SIG-M5 treated with dmso at 0.1 percent for 504 hours (cell line): ENCODE results near the gene CTNNA2.
"Not testable (repeated sequence)": the region's sequence is repeated elsewhere in the genome, so short reads cannot be mapped to it uniquely, and the experiment has no call there.

Experiments
- DNase-seq: peaks from one replicate; lab custom pipeline; 2025; ENCODE audit not compliant: unreplicated experiment; lab: John Stamatoyannopoulos, UW

CTNNA2 gene

GRCh38 chr2:80070587-80070986, 557.7 kb downstream of the CTNNA2 start:
- DNase-seq: no peak

DNA sequence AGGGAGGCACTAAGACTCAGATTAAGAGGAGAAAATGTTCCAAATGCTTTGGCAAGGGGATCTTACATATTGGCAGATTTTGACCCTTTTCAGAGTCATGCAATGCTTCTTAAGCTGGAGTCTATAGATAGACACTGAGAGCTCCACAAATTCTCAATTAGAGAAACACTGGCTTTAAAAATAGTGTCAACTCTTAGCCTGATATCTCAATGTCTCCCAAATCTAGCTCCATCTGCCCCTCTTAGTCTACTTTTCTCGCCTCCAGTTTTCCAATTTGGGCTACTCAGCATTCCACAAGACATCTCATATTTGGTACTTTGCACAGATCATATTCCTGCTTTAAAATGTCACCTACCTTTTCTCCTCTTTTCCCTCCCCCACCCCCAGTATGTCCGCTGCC, 559.1 kb downstream of the CTNNA2 start:
- DNase-seq: no peak

- peak; percentile 64 for DNase-seq
Observed at GRCh38 chr2:80073134-80073561, 560.3 kb downstream of the CTNNA2 start.

DNA sequence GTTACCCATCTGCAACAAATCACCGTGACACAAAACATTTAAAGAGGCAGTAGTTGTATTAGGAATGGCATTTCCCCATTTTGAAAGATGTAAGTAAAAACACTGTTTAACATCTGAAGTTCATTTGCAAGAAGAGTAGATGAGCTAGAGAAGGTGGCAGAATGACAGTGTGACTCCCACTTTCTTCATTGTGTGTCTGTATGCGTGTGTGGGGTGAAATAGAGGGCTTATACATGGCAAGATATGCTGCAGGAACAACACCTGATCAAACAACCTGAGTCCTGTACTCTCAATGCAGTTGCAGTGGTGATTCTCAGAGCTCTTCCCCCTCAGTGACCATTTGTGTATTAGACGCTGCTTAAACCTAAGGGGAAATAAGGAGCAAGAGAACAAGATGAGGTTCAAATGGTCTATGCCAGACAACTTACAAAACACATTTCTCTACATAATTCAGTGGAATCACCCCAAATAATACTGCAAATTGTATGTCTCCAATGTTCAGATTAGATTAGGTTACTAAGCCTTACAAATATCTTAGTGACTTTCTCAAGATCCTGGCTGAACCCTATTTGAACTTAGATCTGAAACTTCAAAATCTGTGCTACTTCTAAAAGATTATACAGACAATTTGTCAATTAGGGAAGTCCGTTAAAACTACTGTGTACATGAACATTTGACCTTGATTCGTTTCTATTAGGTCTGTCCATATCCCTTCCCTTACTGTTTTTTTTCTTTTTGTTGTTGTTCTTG, 561.6 kb downstream of the CTNNA2 start:
- DNase-seq: no peak

- no peak for DNase-seq
Observed at GRCh38 chr2:80075719-80076118, 562.9 kb downstream of the CTNNA2 start.

- DNase-seq: no peak
Observed at GRCh38 chr2:80078290-80079036, 565.6 kb downstream of the CTNNA2 start.

- DNase-seq: no peak
Observed at GRCh38 chr2:80080957-80081356, 568.1 kb downstream of the CTNNA2 start.

GRCh38 chr2:80086831-80087230, 574.0 kb downstream of the CTNNA2 start:
- DNase-seq: no peak

DNA sequence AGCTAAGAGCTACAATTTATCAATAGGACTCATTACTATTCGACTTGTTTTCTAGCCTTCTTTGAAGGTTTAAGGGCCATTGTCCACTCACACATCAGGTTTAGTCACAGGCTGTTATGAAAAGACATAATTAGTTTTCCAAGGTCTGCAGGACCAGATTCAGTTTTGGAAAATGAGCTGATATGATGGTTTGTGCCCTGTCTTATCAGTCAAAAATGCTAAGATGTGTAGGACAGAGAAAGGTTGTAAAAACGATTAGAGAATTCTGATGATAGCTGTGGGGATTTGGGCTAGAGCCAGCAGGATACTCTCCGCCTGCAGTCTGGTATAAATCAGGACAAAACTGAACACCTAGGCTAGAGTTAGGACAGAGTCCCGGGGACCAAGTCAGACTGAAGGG, 578.4 kb downstream of the CTNNA2 start:
- DNase-seq: no peak

GRCh38 chr2:80092474-80092873, 579.6 kb downstream of the CTNNA2 start:
- no peak for DNase-seq

GRCh38 chr2:80098503-80098902, 585.7 kb downstream of the CTNNA2 start:
- DNase-seq: not testable (repeated sequence)

- no peak for DNase-seq
Observed at GRCh38 chr2:80102026-80102425, 589.2 kb downstream of the CTNNA2 start.

- no peak for DNase-seq
Observed at GRCh38 chr2:80105015-80105640, 592.3 kb downstream of the CTNNA2 start.

- no peak for DNase-seq
Observed at GRCh38 chr2:80111185-80111584, 598.3 kb downstream of the CTNNA2 start.

- no peak for DNase-seq
Observed at GRCh38 chr2:80112790-80113189, 599.9 kb downstream of the CTNNA2 start.

DNA sequence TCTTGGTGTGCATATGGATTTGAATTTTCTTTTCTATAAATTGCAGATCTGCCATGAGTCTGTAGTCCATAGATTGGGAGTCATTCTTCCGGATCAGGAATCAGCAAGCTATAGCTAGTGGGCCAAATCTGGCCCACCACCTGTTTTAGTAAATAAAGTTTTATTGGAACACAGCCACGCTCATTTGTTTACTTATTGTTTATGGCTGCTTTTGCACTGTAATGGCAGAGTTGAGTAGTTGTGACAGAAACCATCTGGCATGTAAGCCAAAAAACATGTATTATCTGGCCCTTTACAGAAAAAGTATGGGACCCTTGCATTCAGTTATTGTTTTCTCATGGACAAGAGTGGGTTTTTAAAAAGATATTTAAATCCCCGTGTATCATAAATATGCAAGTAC, 600.5 kb downstream of the CTNNA2 start:
- no peak for DNase-seq

- DNase-seq: no peak
Observed at GRCh38 chr2:80114812-80115211, 602.0 kb downstream of the CTNNA2 start.

DNA sequence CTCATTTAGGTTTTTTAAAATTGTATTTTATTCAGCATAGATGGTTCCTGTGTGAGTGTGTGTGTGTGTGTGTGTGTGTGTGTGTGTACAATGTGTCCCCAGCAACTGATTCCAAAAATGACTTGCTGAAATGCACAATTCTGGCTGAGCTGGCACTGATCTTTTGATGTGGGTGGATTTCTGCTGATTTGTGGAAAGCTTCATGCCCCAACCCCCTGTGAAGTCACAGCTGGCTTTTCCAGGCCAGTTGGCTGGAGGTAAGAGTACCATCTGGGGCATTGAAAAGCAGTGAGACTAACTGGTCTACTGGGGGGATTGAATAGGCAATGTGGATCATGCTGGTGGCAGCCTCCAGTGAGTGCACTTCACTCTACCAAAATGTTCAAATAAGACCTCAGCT, 604.5 kb downstream of the CTNNA2 start:
- no peak for DNase-seq

- DNase-seq: no peak
Observed at GRCh38 chr2:80120866-80121265, 608.0 kb downstream of the CTNNA2 start.

DNA sequence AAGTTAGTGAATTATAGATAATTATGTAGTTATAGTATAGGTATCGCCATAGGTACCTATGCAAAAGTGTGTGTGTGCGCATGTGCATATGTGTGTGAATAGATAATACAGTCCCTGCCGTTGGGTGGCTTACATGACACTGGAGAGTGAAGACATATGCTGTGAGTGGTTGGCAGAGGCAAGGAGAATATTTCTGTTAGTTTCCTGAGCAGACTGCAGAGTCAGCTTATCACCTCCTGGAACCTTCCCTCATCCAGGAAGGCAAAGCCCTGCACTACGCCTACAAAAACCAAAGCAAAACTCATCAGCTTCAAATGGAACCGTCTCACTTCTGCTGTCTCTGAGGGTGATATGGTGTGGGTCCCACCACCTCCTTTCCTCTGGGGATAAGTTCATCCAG, 609.8 kb downstream of the CTNNA2 start:
- DNase-seq: no peak

GRCh38 chr2:80126596-80127189, 613.8 kb downstream of the CTNNA2 start:
- DNase-seq: no peak

GRCh38 chr2:80128080-80128479, 615.2 kb downstream of the CTNNA2 start:
- DNase-seq: no peak
